Measurements from ENCODE around the gene COL1A2. TPM values are rescaled to one million over a fixed set of nuclear protein-coding genes. Genes with fewer than 3 reads are reported as not detected.

Gene COL1A2
- polyA plus RNA-seq, 1 donor from 2014 or later = 2.5 TPM

DNA sequence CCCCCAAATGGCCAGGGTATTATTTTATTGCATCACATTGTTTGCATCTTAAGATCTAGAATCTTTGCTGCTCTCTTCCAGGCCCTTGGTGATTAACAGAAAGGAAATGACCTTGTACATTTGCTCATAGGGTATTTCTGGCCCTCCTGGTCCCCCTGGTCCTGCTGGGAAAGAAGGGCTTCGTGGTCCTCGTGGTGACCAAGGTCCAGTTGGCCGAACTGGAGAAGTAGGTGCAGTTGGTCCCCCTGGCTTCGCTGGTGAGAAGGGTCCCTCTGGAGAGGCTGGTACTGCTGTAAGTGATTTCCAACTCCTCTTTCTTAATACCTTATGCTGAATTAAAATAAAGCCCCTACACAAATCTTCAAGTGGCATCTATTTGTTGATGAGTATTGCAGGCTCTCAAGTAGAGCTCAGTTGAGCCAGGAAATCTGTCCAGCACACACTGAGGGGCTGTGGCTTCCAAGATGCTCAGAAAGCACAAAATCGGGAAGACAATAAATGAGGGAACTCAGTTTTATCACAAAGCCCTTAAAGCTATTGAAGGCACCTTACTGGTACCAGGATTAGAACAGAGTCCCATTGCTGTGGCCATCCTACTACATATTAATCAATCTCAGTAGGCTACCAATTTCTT, 28.2 kb downstream of the COL1A2 start:
- no peaks in the 10 kb centered on the region for H3K9me3 ChIP-seq (ENCODE audit: low read length)
- TF ChIP-seq MXI1 (conservative IDR thresholded peaks at IDR 0.05; ENCODE audit: poor library complexity, severe bottlenecking) = no peak
- no peak for TF ChIP-seq RAD21 (conservative IDR thresholded peaks at IDR 0.05)
- TF ChIP-seq TAF1 (IDR thresholded peaks at IDR 0.05; ENCODE audit: low read depth) = no peak
- no peak for TF ChIP-seq SMC3 (conservative IDR thresholded peaks at IDR 0.05; ENCODE audit: poor library complexity)
- H3K27me3 ChIP-seq (ENCODE audit: insufficient read depth, low read depth, low read length) = no peaks in the 10 kb centered on the region
- no peaks in the 10 kb centered on the region for H3K9me2 ChIP-seq (ENCODE audit: insufficient read depth, low read length)
- H3K9ac ChIP-seq (ENCODE audit: low read length) = no peak overlapping the region
- no peak overlapping the region for H3K4me2 ChIP-seq (ENCODE audit: low read length)
- no peak overlapping the region for H3K4me3 ChIP-seq (ENCODE audit: low read length)
- H2AFZ ChIP-seq (ENCODE audit: low read depth, low read length) = no peak overlapping the region
- no peaks in the 10 kb centered on the region for H4K20me1 ChIP-seq (ENCODE audit: insufficient read depth)
- no peaks in the 10 kb centered on the region for H3K36me3 ChIP-seq (ENCODE audit: insufficient read depth, low read length)
- H3K27ac ChIP-seq (ENCODE audit: low read length) = peak overlapping the region; percentile 98
- H3F3A ChIP-seq (ENCODE audit: insufficient read depth, low read length, poor library complexity, severe bottlenecking) = peaks cover 9% of the 10 kb centered on the region
- H3K79me2 ChIP-seq (replicated peaks; ENCODE audit: insufficient read depth, low read length) = no peaks in the 10 kb centered on the region

DNA sequence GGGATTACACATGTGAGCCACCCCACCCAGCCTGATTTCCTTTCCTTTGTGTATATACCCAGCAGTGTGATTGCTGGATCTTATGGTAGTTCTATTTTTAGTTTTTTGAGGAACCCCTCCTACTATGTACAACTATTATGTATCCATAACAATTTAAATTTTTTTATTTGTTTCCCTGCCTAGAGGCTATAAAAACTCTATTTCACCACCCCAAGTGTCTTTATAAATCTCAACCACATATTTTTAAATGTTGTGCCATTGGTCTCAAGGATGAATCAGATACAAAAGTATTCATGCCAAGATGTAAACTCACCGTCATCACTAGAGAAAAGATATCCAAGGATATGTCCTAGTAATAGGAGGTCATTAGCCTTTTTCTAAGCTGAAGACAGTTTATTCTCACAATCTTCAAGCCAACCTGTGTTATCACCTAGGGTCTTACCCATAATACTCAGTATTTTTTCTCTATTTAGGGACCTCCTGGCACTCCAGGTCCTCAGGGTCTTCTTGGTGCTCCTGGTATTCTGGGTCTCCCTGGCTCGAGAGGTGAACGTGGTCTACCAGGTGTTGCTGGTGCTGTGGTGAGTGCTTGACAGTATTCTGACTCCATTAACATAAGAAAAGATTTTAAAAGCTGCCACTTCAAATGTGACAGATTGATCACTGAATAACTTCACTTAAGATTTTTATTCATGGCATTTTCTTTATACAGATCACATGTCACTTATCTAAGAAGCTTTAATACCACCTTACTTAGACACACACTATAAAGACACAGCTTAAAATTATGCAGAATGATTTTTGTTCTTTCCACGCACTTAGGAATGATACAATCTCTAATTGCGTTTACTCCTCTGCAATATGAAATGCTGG, 29.4 kb downstream of the COL1A2 start:
- no peaks in the 10 kb centered on the region for H3K27me3 ChIP-seq (ENCODE audit: insufficient read depth, low read depth, low read length)
- H3K4me3 ChIP-seq (ENCODE audit: low read length) = peak overlapping the region; percentile 37
- no peaks in the 10 kb centered on the region for H3K9me3 ChIP-seq (ENCODE audit: low read length)
- no peaks in the 10 kb centered on the region for H3K36me3 ChIP-seq (ENCODE audit: insufficient read depth, low read length)
- no peak overlapping the region for H2AFZ ChIP-seq (ENCODE audit: low read depth, low read length)
- H3K27ac ChIP-seq (ENCODE audit: low read length) = peak overlapping the region; percentile 98
- peaks cover 9% of the 10 kb centered on the region for H3F3A ChIP-seq (ENCODE audit: insufficient read depth, low read length, poor library complexity, severe bottlenecking)
- H3K9me2 ChIP-seq (ENCODE audit: insufficient read depth, low read length) = no peaks in the 10 kb centered on the region
- H3K79me2 ChIP-seq (replicated peaks; ENCODE audit: insufficient read depth, low read length) = no peaks in the 10 kb centered on the region
- TF ChIP-seq MXI1 (conservative IDR thresholded peaks at IDR 0.05; ENCODE audit: poor library complexity, severe bottlenecking) = no peak
- TF ChIP-seq RAD21 (conservative IDR thresholded peaks at IDR 0.05) = no peak
- peak; percentile 96 for TF ChIP-seq EP300 (conservative IDR thresholded peaks at IDR 0.05; ENCODE audit: poor library complexity, severe bottlenecking)
- TF ChIP-seq, protein P1, sequence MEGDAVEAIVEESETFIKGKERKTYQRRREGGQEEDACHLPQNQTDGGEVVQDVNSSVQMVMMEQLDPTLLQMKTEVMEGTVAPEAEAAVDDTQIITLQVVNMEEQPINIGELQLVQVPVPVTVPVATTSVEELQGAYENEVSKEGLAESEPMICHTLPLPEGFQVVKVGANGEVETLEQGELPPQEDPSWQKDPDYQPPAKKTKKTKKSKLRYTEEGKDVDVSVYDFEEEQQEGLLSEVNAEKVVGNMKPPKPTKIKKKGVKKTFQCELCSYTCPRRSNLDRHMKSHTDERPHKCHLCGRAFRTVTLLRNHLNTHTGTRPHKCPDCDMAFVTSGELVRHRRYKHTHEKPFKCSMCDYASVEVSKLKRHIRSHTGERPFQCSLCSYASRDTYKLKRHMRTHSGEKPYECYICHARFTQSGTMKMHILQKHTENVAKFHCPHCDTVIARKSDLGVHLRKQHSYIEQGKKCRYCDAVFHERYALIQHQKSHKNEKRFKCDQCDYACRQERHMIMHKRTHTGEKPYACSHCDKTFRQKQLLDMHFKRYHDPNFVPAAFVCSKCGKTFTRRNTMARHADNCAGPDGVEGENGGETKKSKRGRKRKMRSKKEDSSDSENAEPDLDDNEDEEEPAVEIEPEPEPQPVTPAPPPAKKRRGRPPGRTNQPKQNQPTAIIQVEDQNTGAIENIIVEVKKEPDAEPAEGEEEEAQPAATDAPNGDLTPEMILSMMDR (IDR thresholded peaks at IDR 0.05; ENCODE audit: poor library complexity, severe bottlenecking) = no peak
- no peak for TF ChIP-seq SMC3 (conservative IDR thresholded peaks at IDR 0.05; ENCODE audit: poor library complexity)
- peak; percentile 56 for TF ChIP-seq POLR2AphosphoS5 (IDR thresholded peaks at IDR 0.05)
- TF ChIP-seq, protein P2, sequence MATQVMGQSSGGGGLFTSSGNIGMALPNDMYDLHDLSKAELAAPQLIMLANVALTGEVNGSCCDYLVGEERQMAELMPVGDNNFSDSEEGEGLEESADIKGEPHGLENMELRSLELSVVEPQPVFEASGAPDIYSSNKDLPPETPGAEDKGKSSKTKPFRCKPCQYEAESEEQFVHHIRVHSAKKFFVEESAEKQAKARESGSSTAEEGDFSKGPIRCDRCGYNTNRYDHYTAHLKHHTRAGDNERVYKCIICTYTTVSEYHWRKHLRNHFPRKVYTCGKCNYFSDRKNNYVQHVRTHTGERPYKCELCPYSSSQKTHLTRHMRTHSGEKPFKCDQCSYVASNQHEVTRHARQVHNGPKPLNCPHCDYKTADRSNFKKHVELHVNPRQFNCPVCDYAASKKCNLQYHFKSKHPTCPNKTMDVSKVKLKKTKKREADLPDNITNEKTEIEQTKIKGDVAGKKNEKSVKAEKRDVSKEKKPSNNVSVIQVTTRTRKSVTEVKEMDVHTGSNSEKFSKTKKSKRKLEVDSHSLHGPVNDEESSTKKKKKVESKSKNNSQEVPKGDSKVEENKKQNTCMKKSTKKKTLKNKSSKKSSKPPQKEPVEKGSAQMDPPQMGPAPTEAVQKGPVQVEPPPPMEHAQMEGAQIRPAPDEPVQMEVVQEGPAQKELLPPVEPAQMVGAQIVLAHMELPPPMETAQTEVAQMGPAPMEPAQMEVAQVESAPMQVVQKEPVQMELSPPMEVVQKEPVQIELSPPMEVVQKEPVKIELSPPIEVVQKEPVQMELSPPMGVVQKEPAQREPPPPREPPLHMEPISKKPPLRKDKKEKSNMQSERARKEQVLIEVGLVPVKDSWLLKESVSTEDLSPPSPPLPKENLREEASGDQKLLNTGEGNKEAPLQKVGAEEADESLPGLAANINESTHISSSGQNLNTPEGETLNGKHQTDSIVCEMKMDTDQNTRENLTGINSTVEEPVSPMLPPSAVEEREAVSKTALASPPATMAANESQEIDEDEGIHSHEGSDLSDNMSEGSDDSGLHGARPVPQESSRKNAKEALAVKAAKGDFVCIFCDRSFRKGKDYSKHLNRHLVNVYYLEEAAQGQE (IDR thresholded peaks at IDR 0.05; ENCODE audit: borderline replicate concordance) = peak; percentile 49
- no peak for TF ChIP-seq TAF1 (IDR thresholded peaks at IDR 0.05; ENCODE audit: low read depth)
- no peak for TF ChIP-seq EZH2 (IDR thresholded peaks at IDR 0.05; ENCODE audit: borderline replicate concordance, insufficient read depth, low read length, poor library complexity, severe bottlenecking)
- H3K4me2 ChIP-seq (ENCODE audit: low read length) = peak overlapping the region; percentile 35
- H3K9ac ChIP-seq (ENCODE audit: low read length) = peak overlapping the region; percentile 60
- H4K20me1 ChIP-seq (ENCODE audit: insufficient read depth) = no peaks in the 10 kb centered on the region
